SK-N-SH (cell line): ENCODE measurements around the gene AGAP2. TPM values are rescaled to one million over a fixed set of nuclear protein-coding genes. Genes with fewer than 3 reads are reported as not detected.

Experiments used
- CTCF ChIA-PET: fragments of 300-600, 350-600 bp; formaldehyde crosslinking; extraction: SDS; loops from one replicate; lab custom pipeline; 2021; lab: Yijun Ruan, JAX
- POLR2A ChIA-PET: fragments of 350-600 bp; sonication (Branson Sonifier 250); formaldehyde crosslinking; extraction: SDS; loops from one replicate; lab custom pipeline; 2020; ENCODE audit warnings: antibody characterized with exemption, inconsistent platforms; lab: Yijun Ruan, JAX
- DNase-seq: peaks from one replicate; pipeline ENCODE4 v3.0.0; 2012
- H2AFZ ChIP-seq: fragments of 200-600 bp; sonication (generic); 2 replicates; pipeline ENCODE4 v1.8.1; 2016; ENCODE audit warnings: antibody characterized with exemption, mild to moderate bottlenecking, low read depth
- H3F3A ChIP-seq: fragments of 200-600 bp; sonication (generic); replicated peaks from 2 replicates; pipeline ENCODE3; 2016; ENCODE audit warnings: antibody characterized with exemption, mild to moderate bottlenecking; ENCODE audit not compliant: insufficient read depth
- H3K27ac ChIP-seq, 2 experiments: fragments of 200-500 bp in 1 of 2; fragments of 200-600 bp in 1 of 2; sonication (Bioruptor generic) in 1 of 2; sonication (generic), shearing (Covaris generic) in 1 of 2; 2 replicates each; pipeline versions ENCODE4 v1.5.1 to v1.6.1; 2014 to 2016; ENCODE audit warnings: low read depth in 2 of 2, inconsistent platforms in 1 of 2, low read length in 1 of 2, mild to moderate bottlenecking in 1 of 2, mixed read lengths in 1 of 2
- H3K27me3 ChIP-seq: fragments of 200-600 bp; sonication (generic), shearing (Covaris generic); 2 replicates; pipeline ENCODE4 v1.6.1; 2016; ENCODE audit warnings: mixed run types; ENCODE audit not compliant: insufficient read depth
- H3K36me3 ChIP-seq, 2 experiments: fragments of 200-500 bp in 1 of 2; fragments of 200-600 bp in 1 of 2; sonication (Bioruptor generic) in 1 of 2; sonication (generic) in 1 of 2; replicated peaks in 1 of 2; 2 replicates each; pipeline versions ENCODE3 to v1.5.1; 2014 to 2016; ENCODE audit warnings: low read length in 1 of 2, mild to moderate bottlenecking in 1 of 2; ENCODE audit not compliant: insufficient read depth in 2 of 2, control insufficient read depth in 1 of 2
- H3K4me1 ChIP-seq, 2 experiments: fragments of 200-500 bp in 1 of 2; fragments of 200-600 bp in 1 of 2; sonication (Bioruptor generic) in 1 of 2; sonication (generic), shearing (Covaris generic) in 1 of 2; 2 replicates each; pipeline versions ENCODE4 v1.5.1 to v1.6.1; 2014 to 2016; ENCODE audit warnings: low read depth in 1 of 2, low read length in 1 of 2, mixed run types in 1 of 2; ENCODE audit not compliant: insufficient read depth in 2 of 2, control insufficient read depth in 1 of 2
- H3K4me2 ChIP-seq: fragments of 200-600 bp; sonication (generic), shearing (Covaris generic); 2 replicates; pipeline ENCODE4 v1.6.1; 2017; ENCODE audit warnings: mixed run types
- H3K4me3 ChIP-seq, 2 experiments: fragments of 200-500 bp in 1 of 2; fragments of 200-600 bp in 1 of 2; sonication (Bioruptor generic) in 1 of 2; sonication (generic), shearing (Covaris generic) in 1 of 2; 2 replicates each; pipeline versions ENCODE4 v1.5.1 to v1.8.1; 2014 to 2016; ENCODE audit warnings: low read depth in 2 of 2, inconsistent platforms in 1 of 2, low read length in 1 of 2, mild to moderate bottlenecking in 1 of 2, mixed read lengths in 1 of 2, moderate library complexity in 1 of 2
- H3K79me2 ChIP-seq: fragments of 200-600 bp; sonication (generic); 2 replicates; pipeline ENCODE4 v1.8.1; 2017; ENCODE audit warnings: mild to moderate bottlenecking; ENCODE audit not compliant: insufficient read depth
- H3K9ac ChIP-seq: fragments of 200-600 bp; sonication (generic); 2 replicates; pipeline ENCODE4 v1.6.1; 2017; ENCODE audit warnings: mixed run types
- H3K9me2 ChIP-seq: fragments of 200-600 bp; sonication (generic); 2 replicates; pipeline ENCODE4 v1.6.1; 2017; ENCODE audit warnings: mixed run types
- H3K9me3 ChIP-seq: fragments of 200-600 bp; sonication (generic); 2 replicates; pipeline ENCODE4 v1.6.1; 2017; ENCODE audit warnings: mixed run types, mild to moderate bottlenecking, moderate library complexity
- H4K20me1 ChIP-seq: fragments of 200-600 bp; sonication (generic); 2 replicates; pipeline ENCODE4 v1.6.1; 2017; ENCODE audit warnings: mild to moderate bottlenecking, mixed run types; ENCODE audit not compliant: insufficient read depth
- EP300 ChIP-seq, 2 experiments: IDR thresholded peaks; 2 replicates each; pipeline versions ENCODE4 v1.4.0 to v1.6.1; 2012; ENCODE audit warnings: borderline replicate concordance in 1 of 2, low read depth in 1 of 2, low read length in 1 of 2
- GABPA ChIP-seq: IDR thresholded peaks from 2 replicates; pipeline ENCODE4 v1.4.0; 2012; ENCODE audit warnings: low read depth, mild to moderate bottlenecking
- GATA2 ChIP-seq: sonication (generic); formaldehyde crosslinking; IDR thresholded peaks from 2 replicates; pipeline ENCODE4 v1.5.0; 2020; ENCODE audit warnings: mild to moderate bottlenecking, missing genetic modification reagents
- MEF2A ChIP-seq: IDR thresholded peaks from 2 replicates; pipeline ENCODE4 v1.4.0; 2012; ENCODE audit warnings: low read depth, borderline replicate concordance
- NFIC ChIP-seq: IDR thresholded peaks from 2 replicates; pipeline ENCODE4 v1.4.0; 2012; ENCODE audit warnings: borderline replicate concordance
- NRF1 ChIP-seq: IDR thresholded peaks from 2 replicates; pipeline ENCODE4 v1.6.1; 2012; ENCODE audit warnings: low read depth, mild to moderate bottlenecking, low read length
- POLR2AphosphoS5 ChIP-seq: IDR thresholded peaks from 2 replicates; pipeline ENCODE4 v1.6.1; 2012; ENCODE audit warnings: low read depth, low read length
- TAF1 ChIP-seq: IDR thresholded peaks from 2 replicates; pipeline ENCODE4 v1.6.1; 2012; ENCODE audit warnings: low read depth, mild to moderate bottlenecking, low read length, moderate library complexity, borderline replicate concordance
- TEAD4 ChIP-seq: IDR thresholded peaks from 2 replicates; pipeline ENCODE4 v1.4.0; 2012; ENCODE audit warnings: mild to moderate bottlenecking, borderline replicate concordance; ENCODE audit not compliant: insufficient read depth
- USF1 ChIP-seq: IDR thresholded peaks from 2 replicates; pipeline ENCODE4 v1.4.0; 2012; ENCODE audit warnings: low read depth, borderline replicate concordance
- USF2 ChIP-seq: fragments of 150-350 bp; IDR thresholded peaks from 2 replicates; pipeline ENCODE4 v1.6.1; 2017; ENCODE audit warnings: antibody characterized with exemption, low read length, low read depth, borderline replicate concordance
- WGBS: methylation state at CpG from one replicate; pipeline ENCODE4 v1.1.6; 2017; ENCODE audit warnings: low lambda C conversion rate; 5-methylcytosine and 5-hydroxymethylcytosine counted together
- polyA plus RNA-seq, 3 experiments: library from polyadenylated mRNA; depleted of rRNA; stranded (reverse); fragments of >200 nt; gene quantifications; 2 replicates each; pipeline ENCODE4 v1.2.3, GENCODE V29; 2012
- TF ChIP-seq, protein P1 (sequence below): fragments of 200-600 bp; sonication (generic); IDR thresholded peaks from 2 replicates; pipeline ENCODE4 v1.6.1; 2017; ENCODE audit warnings: antibody characterized with exemption, mild to moderate bottlenecking, moderate library complexity
- TF ChIP-seq, protein P2 (sequence below): fragments of 150-350 bp; IDR thresholded peaks from 2 replicates; pipeline ENCODE4 v1.6.1; 2016; ENCODE audit warnings: mild to moderate bottlenecking, low read depth, low read length
- TF ChIP-seq, protein P3 (sequence below): IDR thresholded peaks from 2 replicates; pipeline ENCODE4 v1.4.0; 2012; ENCODE audit warnings: low read depth, borderline replicate concordance

The AGAP2 gene
- polyA plus RNA-seq, 1 of the 3 experiments (the other 2 are of a cell fraction): 5.2 TPM

- Histone ChIP-seq H3K9me3 (no peaks in the 10 kb centered on the region), H4K20me1 (no peaks in the 10 kb centered on the region), H3K4me1 (peaks cover 0 to 29% of the 10 kb centered on the region in 2 experiments; a peak in 2 of 4 replicates), H3F3A (peaks cover 18% of the 10 kb centered on the region), H3K36me3 (peaks cover 0 to 9% of the 10 kb centered on the region in 2 experiments), H3K9me2 (no peaks in the 10 kb centered on the region), H3K79me2 (no peaks in the 10 kb centered on the region), H3K4me3 (peak overlapping the region in 1 of 2 experiments; percentile 29; a peak in 1 of 4 replicates), H3K27ac (peak overlapping the region in 1 of 2 experiments; percentile 39; a peak in 1 of 4 replicates), H3K9ac (no peak overlapping the region)
- 64% methylated on average over 8 of the region's 8 CpGs for WGBS
- ChIA-PET POLR2A (interaction anchor here (0.6 to 2.9 kb wide), 4 partner anchors 9 to 440 kb away, joined by 3 to 21 read pairs (median 10); partner anchors contain the start of gene TSPAN31), CTCF (interaction anchor here (0.6 to 7.1 kb wide), 21 partner anchors 10 to 276 kb away, joined by 3 to 133 read pairs (median 5); partner anchors contain the start of genes B4GALNT1, GLI1, OS9 and PIP4K2C)
- DNase-seq: peak; percentile 61
- TF ChIP-seq, protein P1, sequence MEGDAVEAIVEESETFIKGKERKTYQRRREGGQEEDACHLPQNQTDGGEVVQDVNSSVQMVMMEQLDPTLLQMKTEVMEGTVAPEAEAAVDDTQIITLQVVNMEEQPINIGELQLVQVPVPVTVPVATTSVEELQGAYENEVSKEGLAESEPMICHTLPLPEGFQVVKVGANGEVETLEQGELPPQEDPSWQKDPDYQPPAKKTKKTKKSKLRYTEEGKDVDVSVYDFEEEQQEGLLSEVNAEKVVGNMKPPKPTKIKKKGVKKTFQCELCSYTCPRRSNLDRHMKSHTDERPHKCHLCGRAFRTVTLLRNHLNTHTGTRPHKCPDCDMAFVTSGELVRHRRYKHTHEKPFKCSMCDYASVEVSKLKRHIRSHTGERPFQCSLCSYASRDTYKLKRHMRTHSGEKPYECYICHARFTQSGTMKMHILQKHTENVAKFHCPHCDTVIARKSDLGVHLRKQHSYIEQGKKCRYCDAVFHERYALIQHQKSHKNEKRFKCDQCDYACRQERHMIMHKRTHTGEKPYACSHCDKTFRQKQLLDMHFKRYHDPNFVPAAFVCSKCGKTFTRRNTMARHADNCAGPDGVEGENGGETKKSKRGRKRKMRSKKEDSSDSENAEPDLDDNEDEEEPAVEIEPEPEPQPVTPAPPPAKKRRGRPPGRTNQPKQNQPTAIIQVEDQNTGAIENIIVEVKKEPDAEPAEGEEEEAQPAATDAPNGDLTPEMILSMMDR: no peak
- TF ChIP-seq, all 33 proteins: peak for 0
- Histone ChIP-seq H3K27me3 (no peaks in the 10 kb centered on the region), H2AFZ (no peak overlapping the region), H3K4me2 (peak overlapping the region; percentile 87)
Observed at GRCh38 chr12:57735198-57735855, 3.2 kb downstream of the AGAP2 start.

GRCh38 chr12:57734591-57734990 is 4.0 kb downstream of the AGAP2 start:
- ChIA-PET POLR2A (interaction anchor here (2.6 to 2.9 kb wide), 2 partner anchors 9 to 10 kb away, joined by 17 to 21 read pairs; partner anchors contain the start of gene TSPAN31), CTCF (interaction anchor here (1.0 to 7.1 kb wide), 9 partner anchors 11 to 276 kb away, joined by 3 to 133 read pairs (median 9); partner anchors contain the start of genes B4GALNT1, GLI1 and OS9)
- Histone ChIP-seq H3K4me1 (peaks cover 0 to 29% of the 10 kb centered on the region in 2 experiments; a peak in 2 of 4 replicates), H3K27me3 (no peaks in the 10 kb centered on the region), H3K4me2 (no peak overlapping the region), H2AFZ (no peak overlapping the region), H3F3A (peaks cover 18% of the 10 kb centered on the region), H3K27ac (no peak overlapping the region), H3K9me3 (no peaks in the 10 kb centered on the region), H3K79me2 (no peaks in the 10 kb centered on the region), H4K20me1 (no peaks in the 10 kb centered on the region), H3K9me2 (no peaks in the 10 kb centered on the region), H3K9ac (no peak overlapping the region), H3K4me3 (no peak overlapping the region), H3K36me3 (peaks cover 0 to 14% of the 10 kb centered on the region in 2 experiments)
- no peak for DNase-seq
- 89% methylated on average over 4 of the region's 4 CpGs for WGBS
- TF ChIP-seq USF2 (no peak), USF1 (no peak), MEF2A (no peak), NFIC (no peak), POLR2AphosphoS5 (no peak), TEAD4 (no peak), GABPA (no peak), GATA2 (no peak), NRF1 (no peak), EP300 (IDR thresholded peaks at IDR 0.05; ENCODE audit: borderline replicate concordance in 1 of 2, low read depth in 1 of 2, low read length in 1 of 2) (no peak), TAF1 (no peak)
- TF ChIP-seq, protein P2, sequence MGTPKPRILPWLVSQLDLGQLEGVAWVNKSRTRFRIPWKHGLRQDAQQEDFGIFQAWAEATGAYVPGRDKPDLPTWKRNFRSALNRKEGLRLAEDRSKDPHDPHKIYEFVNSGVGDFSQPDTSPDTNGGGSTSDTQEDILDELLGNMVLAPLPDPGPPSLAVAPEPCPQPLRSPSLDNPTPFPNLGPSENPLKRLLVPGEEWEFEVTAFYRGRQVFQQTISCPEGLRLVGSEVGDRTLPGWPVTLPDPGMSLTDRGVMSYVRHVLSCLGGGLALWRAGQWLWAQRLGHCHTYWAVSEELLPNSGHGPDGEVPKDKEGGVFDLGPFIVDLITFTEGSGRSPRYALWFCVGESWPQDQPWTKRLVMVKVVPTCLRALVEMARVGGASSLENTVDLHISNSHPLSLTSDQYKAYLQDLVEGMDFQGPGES: no peak
- TF ChIP-seq, protein P3, sequence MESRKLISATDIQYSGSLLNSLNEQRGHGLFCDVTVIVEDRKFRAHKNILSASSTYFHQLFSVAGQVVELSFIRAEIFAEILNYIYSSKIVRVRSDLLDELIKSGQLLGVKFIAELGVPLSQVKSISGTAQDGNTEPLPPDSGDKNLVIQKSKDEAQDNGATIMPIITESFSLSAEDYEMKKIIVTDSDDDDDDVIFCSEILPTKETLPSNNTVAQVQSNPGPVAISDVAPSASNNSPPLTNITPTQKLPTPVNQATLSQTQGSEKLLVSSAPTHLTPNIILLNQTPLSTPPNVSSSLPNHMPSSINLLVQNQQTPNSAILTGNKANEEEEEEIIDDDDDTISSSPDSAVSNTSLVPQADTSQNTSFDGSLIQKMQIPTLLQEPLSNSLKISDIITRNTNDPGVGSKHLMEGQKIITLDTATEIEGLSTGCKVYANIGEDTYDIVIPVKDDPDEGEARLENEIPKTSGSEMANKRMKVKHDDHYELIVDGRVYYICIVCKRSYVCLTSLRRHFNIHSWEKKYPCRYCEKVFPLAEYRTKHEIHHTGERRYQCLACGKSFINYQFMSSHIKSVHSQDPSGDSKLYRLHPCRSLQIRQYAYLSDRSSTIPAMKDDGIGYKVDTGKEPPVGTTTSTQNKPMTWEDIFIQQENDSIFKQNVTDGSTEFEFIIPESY: no peak
